Stimulated activated CD4-positive, alpha-beta T cell treated with anti-CD3 and anti-CD28 coated beads, Interleukin-15, amount 100 ng/mL, for 48 hours (primary cell): Measurements from ENCODE around the gene NQO2.

Source experiments
- DNase-seq, 2 donors: peaks; one replicate each; pipeline ENCODE4 v3.0.0-alpha.2; 2020; ENCODE audit warnings: low read depth in 2 of 2

Gene NQO2, protein sequence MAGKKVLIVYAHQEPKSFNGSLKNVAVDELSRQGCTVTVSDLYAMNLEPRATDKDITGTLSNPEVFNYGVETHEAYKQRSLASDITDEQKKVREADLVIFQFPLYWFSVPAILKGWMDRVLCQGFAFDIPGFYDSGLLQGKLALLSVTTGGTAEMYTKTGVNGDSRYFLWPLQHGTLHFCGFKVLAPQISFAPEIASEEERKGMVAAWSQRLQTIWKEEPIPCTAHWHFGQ

DNA sequence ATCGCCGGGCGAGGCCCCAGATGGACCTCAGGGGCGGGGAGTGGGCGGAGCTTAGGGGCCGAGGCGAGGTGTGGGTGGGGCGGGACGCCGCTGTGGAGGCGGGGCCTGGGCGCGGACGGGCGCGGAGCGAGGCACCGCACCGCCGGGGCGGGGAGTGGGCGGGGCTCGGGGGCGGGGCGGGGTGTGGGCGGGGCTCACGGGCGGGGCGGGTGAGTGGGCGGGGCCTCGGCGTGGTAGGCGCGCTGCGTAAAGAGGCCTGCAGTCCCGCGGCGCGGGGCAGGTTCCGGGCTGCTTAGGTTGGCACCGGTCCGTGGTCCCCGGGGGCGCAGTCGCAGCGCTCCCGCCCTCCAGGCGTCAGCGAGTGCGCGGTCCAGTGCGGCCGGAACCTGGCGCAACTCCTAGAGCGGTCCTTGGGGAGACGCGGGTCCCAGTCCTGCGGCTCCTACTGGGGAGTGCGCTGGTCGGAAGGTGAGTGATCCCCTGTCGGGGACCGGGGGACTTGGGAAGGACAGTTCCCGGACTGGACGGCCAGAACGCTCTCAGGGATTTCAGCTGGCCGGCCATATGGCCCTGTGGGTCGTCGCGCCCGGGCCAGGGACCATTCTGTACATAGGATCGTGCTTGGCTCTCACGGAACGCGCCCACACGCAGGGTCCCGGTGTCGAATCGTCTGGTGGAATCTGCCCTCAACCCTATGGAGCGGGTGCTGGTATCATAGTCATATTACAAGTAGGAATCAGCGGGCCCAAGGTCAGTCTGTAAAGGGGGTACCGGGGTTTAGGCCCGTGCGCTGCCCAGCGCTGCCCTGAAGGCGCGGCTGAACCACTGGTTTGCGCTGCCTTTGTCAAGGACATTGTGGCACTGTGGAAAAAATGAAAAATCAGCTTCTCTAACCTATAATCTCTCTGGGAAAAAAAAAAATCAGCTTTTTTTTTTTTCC lies at the start of gene NQO2:
NQO2 (plus strand) TSS at position 277 of the 940 bp plus-strand sequence. CDS start 6,659 bp downstream, outside the sequence.
- DNase-seq, result peak; percentile 82 to 88

DNA sequence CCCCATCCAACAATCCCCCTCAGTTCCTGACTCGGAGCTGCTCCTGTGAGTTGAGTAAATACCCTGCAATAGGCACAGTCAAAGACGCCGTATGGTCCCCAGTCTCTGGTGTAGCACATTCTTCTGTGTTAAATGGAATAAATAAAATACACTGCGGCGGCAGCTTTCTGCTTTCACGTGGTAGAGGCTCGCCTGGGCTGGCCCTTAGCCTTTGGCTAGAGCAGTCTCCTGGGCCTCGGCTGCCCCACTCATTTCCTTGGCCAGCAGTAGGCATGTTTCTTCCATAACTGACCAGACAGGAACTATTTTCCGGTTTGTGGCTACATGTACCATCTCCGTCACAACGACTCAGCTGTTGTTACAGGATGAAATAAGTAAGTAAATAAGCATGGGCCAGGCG lies 49.0 kb upstream of the NQO2 start:
- DNase-seq, result no peak

DNA sequence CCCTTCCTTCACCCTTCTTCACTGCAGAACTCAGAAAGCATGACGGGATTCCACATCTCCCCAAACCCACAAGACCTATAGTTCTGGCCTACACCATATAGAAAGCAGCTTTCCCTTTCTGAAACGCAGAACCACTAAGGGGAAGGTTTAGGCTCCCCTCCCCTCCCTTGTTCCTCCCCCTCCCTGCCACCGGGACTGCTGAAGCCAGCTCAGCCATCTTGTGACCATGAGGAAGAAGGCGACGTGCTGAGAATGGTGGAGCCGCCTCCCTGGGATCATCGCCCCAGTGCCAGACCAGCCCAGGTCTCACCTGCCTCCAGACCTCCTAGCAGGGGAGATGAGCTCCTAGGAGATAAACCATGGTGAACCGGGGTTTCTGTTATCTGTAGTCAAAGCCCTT lies 48.0 kb upstream of the NQO2 start:
- no peak for DNase-seq

DNA sequence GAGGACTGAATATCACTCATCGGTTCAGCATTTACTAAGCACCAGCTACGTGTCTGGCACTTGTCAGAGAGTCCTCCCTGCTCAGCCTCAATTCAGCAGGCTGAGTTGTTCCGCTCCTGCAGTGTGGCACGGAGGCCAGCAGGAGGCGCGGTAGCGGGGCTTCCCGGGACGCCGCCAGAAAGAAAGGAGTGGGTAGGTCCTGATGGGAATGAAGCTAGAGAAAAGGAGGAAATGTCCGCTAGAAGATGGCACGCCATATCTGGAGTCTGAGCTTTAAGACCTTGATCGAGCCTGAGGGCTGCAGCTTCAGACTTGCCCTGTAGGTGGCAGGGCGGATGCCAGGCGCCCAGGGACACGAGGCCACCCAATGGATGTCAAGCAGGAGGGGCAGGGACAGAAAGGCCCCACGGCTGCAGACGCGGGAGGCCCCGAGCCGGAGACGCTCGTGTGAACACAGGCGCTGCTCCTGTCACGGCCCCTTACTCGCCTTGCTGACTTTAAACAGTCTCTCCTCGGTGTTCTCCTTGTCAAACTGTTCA lies 47.1 kb upstream of the NQO2 start:
- DNase-seq, result peak; percentile 57 to 62

GRCh38 chr6:2953098-2953497 lies 46.6 kb upstream of the NQO2 start:
- DNase-seq, result no peak

GRCh38 chr6:2956930-2957685 lies 42.6 kb upstream of the NQO2 start:
- no peak for DNase-seq

GRCh38 chr6:2957696-2958330 lies 41.9 kb upstream of the NQO2 start:
- DNase-seq, result no peak

- DNase-seq, result no peak
These were observed 41.4 kb upstream of the NQO2 start for GRCh38 chr6:2958331-2958711.

DNA sequence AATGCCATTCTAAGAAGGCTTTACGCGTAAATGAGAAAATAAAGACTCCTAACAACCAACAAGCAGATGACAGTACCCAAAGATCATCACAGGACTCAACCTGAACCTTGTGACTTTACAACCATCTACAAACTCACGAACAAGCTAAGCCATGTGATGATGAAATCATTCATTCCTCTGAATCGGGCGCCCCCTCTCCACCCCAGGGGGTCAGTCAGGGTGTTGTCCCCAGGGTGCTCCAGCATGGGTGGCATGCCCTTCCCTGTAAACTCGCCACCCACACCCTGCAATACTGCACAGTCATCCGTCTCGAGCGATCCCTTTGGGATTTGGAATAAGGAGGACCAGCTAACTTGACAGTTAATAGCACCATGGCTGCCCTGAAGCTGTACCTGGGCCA lies 40.9 kb upstream of the NQO2 start:
- no peak for DNase-seq

DNA sequence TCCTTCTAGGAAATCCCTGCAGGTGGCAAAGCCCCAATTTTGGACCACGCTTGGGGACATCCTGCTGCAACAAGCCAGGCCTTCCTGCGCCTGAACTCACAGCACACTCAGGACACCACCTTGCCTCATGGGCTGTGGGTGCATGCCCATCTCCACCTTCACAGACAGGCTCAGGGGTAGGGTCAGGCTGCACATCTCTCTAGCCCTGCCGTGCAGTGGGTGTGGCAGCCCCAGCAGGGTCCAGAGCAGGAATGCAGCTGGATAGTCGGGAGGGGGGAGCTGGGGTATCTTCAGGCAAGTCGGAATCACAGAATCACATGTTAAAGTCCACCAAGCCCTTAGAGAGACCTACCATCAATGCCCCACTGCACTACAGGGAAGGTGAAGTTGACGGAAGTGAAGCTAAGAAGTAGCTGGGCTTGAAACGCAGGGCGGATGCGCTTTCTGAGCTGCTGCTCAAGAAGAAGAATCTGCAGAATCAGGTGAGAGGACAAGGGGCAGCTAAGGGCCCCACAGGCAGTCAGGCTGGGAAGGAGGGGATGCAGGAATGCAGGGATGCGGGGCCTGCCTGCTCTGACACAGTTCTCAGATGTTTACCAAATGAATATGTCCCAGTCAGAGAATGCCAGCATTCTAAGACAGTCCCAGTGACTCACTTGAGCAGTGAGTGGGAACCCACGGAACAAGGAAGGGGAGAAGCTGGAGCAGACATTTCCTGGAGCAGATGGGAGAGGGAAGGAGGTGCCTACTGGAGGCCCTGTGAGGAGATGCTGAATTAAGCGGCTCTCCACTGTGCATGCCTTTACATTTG lies 39.6 kb upstream of the NQO2 start:
- no peak for DNase-seq

DNA sequence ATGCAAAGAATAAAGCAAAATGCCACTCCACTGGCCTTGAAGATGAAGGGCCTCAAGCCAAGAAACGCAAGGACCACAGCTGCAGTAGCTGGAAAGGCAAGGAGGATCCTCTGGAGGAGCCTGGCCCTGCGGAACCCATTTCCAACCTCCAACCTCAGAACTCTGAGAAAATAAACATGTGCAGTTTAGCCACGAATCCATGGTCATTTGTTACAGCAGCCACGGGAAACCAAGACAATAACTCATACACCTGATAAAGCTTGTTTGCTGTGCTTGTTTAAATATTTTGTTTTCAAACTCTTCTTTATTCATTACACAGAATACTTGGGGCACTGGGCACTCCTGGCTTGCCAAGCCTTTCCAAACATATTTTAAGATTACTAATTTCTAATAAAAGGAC lies 38.8 kb upstream of the NQO2 start:
- DNase-seq, result no peak

DNA sequence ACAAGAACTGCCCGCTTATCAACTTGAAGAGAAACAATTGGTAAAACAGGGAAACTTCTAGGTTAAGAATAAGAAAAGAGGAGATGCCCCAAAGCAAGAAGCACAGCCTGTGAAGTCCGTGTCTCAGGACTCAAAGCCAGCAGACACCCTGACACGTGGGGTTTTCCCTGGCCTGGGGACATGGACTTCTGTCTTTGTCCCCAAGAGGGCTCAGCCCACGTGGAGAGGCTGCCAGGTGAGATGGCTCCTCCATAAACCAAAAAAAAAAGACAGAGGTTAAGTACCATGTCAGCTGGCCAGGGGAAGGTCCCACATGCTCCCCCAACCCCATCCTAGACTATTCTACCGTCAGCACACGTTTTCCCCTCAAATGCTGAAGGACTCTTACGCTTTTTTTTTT lies 38.2 kb upstream of the NQO2 start:
- DNase-seq, result no peak

DNA sequence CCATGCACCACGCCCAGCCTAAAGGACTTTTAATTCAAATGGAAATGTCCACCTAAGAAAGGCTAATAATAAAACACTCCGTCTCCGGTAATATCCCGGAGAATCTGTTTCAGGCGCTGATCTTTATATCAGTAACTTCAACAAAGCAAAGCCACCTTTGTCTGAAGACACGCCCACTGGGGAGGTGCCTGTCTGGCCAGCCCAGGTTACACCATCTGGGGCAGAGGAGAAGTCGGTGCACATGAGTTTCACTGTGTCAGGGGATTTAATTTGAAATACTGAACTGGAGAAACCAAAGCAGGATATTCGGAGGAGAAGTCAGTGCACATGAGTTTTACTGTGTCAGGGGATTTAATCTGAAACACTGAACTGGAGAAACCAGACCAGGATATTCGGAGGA lies 37.7 kb upstream of the NQO2 start:
- DNase-seq, result no peak

GRCh38 chr6:2962636-2963035 lies 37.1 kb upstream of the NQO2 start:
- DNase-seq, result no peak

DNA sequence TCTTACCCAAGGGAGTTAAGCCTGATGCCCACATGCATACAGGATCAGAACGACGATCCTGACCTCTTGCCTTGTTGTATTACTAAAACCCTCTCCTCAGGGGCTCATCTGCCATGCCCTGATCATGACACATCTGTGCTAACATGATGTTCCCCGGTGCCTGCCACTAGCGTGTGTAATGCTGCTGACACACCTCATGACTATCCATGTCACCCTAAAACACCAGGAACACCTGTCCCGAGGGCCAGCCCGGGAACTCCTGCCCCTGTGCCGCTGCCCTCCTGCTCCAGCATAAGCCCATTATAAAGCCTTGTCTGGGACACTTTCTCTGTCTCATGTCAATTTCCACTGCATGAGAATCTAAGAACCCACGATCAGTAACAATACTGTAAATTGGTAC lies 35.9 kb upstream of the NQO2 start:
- DNase-seq, result no peak

GRCh38 chr6:2964793-2965505 lies 34.7 kb upstream of the NQO2 start:
- no peak for DNase-seq

DNA sequence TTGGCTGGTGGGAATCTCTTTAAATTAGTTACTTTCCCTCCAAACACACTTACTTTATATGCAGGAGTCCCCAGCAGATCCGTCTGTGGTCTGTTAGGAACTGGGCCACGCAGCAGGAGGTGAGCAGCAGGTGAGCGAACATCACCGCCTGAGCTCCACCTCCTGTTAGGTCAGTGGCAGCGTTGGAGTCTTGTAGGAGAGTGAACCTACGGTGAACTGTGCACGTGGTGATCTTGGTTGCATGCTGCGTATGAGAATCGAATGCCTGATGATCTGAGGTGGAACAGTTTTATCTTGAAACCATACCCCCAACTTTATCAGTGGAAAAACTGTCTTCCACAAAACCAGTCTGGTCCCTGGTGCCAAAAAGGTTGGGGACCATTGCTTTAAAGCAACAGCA lies 33.3 kb upstream of the NQO2 start:
- DNase-seq, result no peak

DNA sequence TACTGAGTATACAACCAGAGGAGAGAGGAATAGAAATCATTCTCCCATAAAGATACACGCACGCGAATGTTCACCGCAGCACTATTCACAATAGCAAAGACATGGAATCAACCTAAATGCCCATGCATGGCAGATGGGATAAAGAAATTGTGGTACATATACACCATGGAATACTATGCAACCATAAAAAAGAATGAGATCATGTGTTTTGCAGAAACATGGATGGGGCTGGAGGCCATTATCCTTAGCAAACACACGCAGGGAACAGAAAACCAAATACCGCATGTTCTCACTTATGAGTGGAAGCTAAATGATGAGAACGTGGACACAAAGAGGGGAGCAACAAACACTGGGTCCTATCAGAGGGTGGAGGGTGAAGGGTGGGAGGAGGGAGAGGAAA lies 31.8 kb upstream of the NQO2 start:
- DNase-seq, result no peak

DNA sequence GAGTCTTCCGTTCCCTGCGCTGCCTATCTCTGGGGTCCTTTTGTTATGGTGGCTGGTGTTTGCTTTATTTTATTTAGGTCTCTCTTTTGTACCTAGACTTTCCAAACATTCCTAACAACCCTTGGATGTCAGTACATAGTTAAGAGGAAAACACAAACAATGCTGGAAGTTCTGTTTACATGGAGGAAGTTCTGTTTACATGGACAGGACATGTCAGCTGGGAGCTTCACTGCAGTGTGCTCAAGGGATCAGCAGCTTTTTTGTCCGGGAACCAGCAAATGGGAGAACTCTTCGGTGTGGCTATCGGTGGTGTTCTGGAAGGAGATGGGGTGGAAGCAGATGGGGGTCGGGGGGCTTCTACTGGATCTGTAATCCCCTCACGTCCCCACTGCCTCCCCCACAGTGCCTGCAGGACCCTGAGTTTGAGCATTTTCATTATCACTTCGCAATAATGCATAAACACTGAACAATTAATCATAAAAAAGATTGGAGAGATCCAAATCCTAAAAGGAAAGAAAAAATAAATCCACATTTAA lies 31.0 kb upstream of the NQO2 start:
- no peak for DNase-seq

DNA sequence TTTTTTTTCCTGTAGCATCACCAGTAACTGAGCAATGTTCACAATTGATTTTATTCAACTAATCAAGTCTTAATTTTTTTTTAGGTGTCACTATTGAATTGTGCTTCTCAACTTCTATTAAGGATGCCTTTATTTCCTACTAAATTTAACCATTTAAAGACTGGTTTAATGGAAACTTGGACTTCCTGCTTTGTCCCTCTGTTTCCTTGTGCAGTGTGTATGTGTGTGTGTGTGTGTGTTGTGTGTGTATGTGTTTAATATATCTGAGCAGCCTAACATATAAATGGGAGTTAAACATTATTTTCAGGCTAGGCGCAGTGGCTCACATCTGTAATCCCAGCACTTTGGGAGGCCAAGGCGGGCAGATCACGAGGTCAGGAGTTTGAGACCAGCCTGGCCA lies 30.1 kb upstream of the NQO2 start:
- DNase-seq, result no peak
